Glomerular endothelial cell (primary cell): Measurements from ENCODE around the gene RYR3. TPM values are rescaled to one million over a fixed set of nuclear protein-coding genes. Genes with fewer than 3 reads are reported as not detected.

Source experiments
- DNase-seq: peaks from one replicate; pipeline ENCODE4 v3.0.0-alpha.2; 2011; ENCODE audit warnings: low read depth, low spot score; ENCODE audit errors: extremely low read depth
- total RNA-seq: library from RNA; depleted of rRNA; stranded (reverse); fragments of >200 nt; gene quantifications from 2 replicates; pipeline ENCODE4 v1.2.3, GENCODE V29; 2015

The RYR3 gene
- total RNA-seq, 1 donor from 2014 or later: not detected

DNA sequence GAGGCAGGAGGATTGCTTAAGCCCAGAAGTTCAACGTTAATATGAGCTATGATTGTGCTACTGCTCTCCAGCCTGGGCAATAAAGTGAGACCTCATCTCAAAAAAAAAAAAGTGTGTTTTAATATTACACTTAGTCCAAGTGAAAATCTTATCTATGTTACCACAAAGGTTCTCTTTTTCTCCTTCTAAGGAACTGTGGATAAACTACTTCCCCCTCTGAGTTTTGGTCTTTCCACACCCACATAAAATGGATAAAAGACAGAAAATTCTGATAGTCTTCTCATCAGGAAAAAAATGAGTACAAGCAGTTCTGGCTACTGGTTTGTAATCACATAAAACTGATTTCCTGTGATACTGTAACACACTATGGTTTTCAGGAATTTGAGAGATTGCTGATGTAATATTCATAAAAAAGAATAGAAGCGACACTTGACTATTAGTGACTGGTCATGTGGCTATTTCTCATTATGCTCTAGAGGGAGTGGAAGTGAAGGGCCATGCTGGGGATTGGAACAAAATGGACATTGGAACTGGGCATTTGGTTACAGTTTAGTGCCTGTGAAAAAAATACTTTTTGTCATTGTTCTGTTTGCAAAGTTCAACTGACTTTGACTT, 68.2 kb downstream of the RYR3 start:
- no peak for DNase-seq

DNA sequence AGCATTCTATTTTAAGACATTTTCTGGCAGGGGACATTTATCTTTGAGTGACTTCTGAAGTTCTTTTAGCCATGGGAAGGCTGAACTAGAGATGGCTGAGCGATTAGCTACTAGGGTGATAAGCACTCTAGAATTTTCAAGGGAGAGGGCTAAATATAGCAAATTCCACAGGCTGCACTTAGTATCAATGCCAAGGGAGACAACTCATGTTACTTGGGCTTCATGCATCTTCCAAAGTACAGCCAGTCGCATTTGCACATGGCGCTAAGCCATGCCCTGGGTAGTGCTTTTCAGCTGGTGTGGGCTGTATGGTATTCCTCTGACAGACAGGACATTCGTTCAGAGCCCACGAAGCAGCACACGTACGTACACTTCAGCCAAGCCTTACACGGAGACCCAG, 69.6 kb downstream of the RYR3 start:
- DNase-seq: no peak

DNA sequence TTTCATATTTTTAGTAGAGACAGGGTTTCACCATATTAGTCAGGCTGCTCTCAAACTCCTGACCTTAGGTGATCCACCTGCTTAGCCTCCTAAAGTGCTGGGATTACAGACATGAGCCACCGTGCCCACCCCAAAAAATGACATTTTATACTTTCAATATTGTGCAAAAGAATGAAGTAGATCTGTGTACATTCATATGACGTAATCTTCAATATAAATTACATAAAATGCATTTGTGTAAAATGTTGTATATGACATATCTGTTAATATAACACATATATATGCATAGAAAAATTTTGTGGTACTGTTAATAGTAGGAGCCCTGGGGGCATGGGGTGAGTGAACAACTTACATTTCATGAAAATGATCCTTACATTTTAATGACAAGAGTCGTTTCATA, 71.7 kb downstream of the RYR3 start:
- no peak for DNase-seq

DNA sequence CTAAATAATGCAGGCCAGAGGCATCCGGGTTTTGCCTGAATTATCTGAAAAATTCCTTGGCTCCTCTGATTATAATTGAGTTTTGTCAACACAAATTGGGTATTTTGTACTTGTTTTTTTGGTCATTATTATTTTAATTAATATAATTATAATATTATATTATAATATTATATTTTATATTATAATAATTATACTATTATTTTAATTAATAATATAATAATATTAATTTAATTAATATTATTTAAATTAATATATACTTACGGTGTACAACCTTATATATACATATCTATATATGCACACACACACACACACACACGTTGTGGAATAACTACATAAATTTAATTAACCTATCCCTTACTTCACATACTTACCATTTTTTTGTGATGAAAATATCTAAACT, 73.5 kb downstream of the RYR3 start:
- no peak for DNase-seq

DNA sequence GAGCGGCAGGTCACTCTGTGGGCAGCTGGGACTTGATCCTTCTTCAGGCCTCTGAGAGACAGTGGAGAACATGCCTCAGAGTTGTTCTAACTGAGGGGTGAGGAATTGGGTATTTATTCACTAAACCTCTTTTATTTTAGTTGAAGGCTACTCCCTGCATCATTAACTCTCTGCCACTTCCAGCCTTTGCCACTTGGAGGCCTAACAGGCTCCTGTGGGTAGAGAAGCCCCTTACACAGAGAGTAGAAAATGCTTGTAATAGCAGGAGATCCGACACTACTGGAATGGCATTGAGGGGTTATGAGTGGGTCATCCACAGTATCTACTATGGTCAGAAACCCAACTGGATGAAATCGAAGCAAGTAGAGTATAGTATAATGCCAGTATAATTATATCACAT, 81.7 kb downstream of the RYR3 start:
- no peak for DNase-seq

DNA sequence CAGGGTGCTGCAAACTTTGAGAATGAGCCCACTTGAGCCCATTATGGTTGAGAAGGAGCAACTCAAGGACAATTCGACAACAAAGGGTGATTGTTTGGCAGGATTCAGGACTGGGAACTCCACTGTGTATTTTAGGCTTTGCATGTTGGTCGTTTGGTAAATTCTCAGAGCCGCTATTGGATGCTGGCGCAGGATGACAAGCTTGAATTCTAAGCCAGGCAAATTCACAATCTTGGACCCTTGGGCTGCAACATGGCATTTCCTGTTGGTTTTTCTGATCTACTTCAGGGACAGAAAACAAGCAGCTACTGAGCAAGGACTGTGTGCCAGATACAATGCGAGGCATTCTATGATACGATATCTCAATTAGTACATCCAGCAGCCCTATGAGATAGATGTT, 82.8 kb downstream of the RYR3 start:
- DNase-seq: no peak

DNA sequence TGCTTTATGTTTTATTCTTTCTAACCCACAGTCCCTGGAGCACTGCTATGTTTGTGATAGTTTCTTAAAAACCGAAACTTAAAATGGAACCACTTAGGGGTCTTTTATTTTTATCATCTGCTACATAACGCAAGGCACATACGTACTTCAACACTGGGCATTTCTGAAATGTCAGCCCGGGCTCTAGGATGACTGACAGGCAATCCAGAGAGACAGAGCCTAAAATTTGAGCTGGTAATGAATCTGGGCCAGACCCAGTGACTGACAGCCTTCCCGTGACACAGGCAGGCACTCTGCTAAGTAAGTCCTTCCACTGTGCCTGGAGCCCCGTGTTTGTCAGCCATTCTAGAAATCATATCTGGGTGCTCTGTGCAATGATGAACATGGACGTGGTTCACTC, 84.6 kb downstream of the RYR3 start:
- DNase-seq: no peak

DNA sequence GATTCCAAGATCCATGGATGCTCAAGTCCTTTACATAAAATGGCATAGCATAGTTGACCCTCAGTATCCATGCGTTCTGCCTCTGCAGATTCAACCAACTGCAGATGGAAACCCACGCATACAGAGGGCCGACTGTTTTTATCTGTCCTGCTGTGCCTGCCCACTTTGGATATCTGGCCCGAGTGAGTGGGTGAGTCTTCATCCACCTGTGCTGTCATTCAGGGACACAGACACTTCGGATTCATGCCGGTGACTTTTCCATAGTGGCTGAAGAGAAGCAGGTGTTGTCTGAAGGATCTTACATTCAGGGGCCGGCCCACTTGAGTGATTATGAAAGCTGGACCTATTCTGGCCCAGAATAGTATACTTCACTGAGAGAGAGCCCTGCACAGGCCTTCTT, 85.1 kb downstream of the RYR3 start:
- DNase-seq: no peak

DNA sequence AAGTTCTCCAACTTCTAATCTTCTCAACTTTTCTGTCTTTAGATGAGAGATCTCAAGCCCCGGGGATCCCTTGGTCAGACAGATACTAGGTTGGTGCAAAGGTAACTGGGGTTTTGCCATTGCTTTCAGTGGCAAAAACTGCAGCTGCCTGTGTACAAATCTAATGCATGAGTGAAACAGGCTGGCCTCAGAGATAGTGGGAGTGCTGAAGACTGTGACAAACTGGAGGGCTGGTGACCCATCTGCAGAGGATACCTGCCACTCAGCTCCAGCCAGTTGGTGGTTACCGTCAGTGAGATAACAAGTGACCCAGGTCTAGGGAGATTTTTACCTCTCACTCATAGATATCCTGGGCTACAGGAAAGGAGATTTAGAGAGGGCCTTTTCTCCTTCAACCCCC, 85.7 kb downstream of the RYR3 start:
- no peak for DNase-seq

DNA sequence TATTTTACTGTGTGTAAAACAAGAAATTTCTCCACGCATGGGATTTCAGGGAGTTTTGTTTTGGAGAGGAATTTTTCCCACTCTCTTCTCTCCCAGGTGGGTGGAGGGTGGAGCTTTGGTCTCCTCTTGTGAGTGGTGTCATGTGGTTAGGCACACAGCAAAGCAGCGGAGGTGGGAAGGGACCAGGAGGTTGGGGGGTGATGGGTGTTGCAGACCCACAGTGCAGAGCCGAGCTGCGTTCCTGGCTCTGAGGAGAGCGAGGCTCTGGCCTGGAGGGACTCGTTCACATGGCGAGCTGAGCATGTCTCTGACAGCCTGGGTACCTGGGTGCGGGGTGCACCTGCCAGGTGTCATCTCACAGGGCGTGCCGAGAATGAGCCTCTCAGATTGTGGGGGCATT, 87.8 kb downstream of the RYR3 start:
- DNase-seq: no peak

DNA sequence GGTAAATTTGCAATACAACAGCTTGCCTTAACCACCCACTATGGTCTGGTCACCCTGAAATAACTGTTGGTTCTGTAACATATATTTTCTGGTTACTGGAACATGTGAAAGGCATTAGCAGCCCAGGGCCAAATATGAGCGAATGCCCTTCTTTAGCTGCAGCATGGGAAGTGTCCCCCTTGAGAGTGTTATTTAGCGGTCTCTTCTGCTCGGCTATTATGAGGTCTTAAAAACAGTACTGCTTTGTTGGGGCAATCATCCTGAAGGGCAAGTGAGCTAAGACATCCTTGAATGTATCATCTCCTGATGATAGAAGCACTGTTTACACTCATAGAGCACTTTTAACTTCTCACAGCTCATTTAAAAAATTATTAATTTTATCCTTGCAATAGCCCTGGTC, 90.2 kb downstream of the RYR3 start:
- no peak for DNase-seq

DNA sequence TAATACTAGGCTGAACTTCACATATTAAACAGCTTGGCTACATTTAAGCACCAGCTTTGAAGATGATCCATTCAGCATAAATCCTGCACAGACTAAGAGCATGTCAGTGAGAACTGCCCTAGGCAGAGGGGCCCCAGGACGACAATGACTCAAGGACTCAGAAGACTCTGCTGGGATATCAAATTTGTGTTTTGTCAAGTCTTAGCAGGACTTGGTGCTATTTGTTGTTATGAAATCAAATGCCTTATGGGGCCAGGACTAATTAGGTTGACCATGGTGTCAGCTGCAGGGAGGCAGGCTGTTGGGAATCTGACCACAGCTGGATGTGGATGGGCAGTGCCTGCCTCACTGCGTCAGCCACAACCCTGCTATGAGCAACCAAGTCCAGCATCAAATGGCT, 91.8 kb downstream of the RYR3 start:
- DNase-seq: no peak

DNA sequence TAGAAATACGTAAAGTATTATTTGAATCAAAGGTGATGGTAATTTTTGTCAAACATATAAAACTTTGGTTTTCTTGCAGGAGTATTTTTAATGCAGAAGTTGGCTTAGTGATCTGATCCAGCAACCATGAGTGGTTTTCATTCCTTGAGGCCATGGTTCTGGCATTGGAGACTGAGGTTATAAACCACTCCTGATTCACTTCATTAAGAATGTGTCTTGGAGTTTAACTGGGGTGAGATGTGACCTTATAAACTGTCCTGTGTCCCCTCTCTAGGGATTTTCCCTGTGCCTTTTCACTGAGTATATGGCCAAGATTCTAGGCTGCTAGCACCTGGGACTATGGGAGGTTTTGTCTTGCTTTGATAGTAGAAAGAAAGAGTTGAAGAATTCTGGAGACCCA, 94.3 kb downstream of the RYR3 start:
- DNase-seq: no peak

DNA sequence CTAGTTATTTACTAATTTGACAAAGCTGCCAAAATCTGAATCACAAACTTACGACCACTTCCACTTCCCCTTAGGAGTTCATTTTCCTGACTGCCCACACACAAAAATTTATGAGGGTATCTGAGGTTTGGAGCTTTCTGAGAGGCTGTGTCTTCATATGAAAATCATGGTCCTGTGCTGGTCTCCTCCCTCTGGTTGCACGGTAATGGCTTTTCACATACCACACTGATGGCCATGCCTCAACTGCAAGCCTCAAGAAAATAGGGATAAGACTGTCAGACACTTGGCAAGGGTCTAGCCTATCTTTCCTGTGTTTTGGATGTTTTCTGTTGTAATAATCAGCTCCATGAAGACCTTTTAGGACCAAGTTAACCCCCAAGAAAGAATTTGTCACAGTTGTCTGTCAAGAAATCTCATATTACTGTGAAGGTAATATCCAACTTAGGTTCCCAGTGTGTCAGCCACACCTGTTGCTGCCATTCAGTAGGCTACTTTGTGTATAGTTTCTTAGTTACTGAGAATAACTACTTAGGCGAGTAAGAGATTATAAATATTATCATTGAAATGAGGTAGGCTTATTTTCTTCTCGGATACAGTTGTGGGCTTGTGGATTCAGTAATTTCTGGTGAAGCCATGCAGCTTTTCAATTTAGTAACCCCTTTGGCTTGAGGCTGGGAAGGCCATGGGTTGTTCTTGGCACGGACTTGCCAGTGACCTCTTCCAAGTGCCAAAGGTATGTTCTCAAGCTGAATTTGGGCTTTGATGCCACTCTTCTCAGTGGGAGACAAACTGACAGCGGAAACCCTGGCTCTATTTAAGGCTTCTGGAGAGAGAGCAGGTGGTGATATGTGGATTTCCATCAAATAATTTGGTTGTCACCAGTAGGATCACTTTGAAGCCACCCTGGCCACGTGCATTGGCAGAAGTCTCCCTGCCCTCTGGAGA, 101.1 kb downstream of the RYR3 start:
- no peak for DNase-seq

DNA sequence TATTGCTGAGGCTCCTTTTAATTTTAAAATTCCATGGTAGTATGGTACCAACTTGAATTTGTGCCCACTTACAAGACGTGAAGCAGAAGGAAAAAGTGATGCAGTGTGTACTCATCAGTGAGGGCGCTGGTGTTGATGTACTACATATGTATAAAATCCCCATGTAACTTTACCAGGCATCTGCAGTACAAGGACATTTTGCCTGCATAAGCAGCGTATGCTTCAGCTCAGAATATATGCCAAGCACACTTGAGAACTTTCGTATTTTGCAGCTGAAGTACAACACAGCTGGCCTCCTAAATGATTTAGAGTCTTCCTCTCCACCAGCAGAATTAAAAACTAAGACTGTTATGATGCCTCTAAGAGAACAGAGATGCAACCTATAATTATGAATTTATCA, 108.9 kb downstream of the RYR3 start:
- no peak for DNase-seq

DNA sequence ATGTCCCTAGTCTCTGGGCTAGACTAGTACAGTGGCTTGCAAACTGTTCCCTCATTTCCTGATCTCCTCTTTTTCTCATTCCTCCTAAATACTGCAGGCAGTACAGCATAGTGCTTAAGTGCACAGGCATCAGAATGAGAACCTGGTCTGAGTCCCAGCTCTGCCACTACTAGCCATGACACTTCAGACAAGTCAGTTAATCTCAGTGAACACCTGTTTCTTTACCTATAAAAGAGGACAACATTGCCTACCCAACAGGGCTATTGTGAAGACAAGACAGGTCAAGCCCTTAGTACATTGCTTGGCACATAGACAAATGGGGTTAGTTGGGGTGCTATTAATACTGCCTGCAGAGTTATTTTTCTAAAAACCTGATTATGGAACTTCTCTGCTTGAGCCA, 113.3 kb downstream of the RYR3 start:
- DNase-seq: no peak

DNA sequence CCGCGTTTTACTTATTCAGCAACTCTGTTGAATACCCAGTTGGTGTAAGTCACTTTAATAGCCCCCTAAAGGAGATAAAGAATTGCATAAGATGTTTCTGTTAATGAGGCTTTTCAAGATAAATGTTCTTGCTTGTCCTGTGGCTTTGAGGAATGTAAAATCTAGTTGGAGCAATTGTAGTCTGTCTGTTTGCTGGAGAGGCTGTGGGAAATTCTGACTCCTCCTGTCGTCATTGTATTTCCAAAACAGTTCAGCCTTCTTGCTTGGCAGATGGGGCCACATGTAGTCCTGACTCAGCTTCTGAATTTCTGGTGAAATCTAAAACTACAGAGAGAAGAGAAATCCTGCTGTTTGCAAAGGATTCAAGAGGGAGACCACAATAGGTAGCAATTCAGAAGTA, 114.4 kb downstream of the RYR3 start:
- no peak for DNase-seq

DNA sequence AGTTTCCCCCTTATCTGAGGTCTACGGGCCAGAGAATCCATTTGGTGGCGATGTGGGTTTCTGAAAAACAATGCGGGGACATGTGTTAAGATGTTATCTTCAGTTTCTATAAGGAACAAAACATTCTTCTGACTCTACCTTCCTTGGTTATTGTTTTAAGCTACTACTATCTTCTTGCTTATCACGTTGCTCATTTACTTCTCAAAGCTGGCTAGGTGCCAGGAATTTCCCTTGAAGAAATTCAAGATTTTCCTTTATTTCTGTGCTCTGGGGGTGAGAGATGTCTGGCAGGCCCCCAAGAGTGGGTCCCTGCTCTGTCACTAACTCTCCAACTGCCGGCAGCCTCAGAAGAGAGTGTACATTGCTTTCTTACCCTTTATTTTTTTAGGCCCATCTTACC, 119.8 kb downstream of the RYR3 start:
- no peak for DNase-seq

DNA sequence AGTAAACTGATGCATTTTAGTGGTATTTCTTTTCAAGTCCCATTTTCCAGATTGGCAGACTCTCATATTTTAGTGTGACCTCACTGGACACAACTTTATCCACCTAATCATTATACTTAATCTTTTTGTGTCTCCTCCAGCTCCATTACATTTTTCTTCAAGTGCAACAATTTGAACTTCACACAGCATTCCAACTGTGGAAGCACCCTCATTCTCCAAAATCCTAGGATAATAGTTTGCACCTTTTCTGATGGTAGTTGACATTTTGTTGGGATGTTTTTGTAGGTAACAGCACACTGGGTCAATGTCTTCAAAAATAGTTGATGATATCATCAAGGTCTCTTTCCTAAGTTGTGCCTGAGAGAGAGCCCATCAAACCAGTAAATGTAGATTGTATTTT, 123.1 kb downstream of the RYR3 start:
- no peak for DNase-seq

DNA sequence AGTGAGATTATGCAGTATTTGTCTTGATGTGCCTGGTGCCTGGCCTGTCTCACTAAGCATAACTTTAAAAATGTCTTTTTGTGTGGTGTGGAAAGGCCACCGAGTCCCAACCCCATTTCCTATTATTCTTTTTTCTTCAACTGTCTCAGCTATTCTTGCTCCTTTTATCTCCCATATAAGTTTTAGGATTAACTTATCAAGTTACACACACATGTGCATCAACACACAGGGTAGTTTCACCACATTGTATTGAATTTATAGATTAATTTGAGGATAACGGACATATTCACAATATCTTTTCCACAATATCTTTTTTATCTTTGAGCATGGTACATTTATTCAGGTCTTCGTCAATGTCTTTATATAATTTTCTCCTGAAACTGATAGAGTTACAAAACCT, 127.6 kb downstream of the RYR3 start:
- DNase-seq: no peak

DNA sequence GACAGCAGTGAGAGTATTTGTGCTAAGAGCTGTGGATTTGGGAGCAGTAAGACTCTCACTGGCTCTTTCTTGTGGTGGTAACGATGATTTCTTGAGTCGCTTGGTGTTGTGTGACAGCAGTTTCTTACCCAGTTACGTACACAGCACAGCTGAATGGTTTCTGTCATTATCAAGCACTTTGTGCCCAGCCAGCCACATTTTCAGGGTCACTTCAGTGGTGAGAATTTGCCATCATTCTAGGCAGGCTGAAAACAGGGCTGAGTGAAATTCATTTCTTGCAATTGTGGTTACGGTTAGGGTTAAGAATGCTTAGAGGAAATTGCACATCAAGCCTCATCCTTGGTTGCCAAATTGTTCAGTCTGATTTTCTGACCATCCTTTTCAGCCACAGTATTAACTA, 130.1 kb downstream of the RYR3 start:
- no peak for DNase-seq

DNA sequence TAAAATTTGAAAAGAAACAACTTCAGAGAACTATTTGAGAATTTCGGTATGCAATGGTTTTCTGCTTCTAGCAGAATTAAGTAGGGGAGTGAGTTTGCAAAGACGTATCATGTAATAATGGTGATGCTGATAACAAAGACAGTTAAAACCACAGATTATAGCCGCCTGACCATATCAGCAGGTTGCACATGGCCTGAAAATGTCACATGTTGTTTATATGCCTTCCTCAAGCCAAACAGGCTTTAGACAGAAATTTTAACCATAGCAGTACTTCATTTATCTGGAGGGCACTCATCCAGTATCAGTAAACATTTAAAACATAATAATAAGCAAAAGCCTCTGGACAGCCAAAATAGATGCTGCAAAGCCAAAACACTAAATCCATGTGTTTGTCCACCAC, 131.7 kb downstream of the RYR3 start:
- DNase-seq: no peak

DNA sequence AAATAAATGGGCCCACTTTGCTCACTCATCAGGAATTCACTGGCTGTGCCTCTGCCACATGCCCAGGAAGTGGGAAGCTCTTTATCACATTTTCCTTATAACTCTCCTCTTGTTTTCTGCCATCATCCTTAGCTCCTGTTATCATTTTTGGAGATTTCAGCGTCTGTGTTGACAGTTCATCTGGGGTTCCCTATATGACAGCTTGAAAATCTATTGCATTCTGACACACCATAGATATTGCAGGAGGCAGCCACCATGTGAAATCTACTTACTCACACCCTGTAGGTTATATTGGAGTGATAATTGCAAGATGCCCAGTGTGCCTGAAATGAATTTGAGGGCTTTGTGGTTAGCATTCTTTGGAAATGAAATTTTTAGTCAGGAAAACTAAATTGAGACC, 132.9 kb downstream of the RYR3 start:
- DNase-seq: no peak
